Neural cell (in vitro differentiated cells): ENCODE results near the gene ZC3H7B. TPM values are rescaled to one million over a fixed set of nuclear protein-coding genes. Genes with fewer than 3 reads are reported as not detected.

Experiments used
- H2AFZ ChIP-seq: fragments of 200-600, 300-800 bp; sonication (generic), shearing (Covaris generic); 2 replicates; pipeline ENCODE4 v1.6.0; 2014; ENCODE audit warnings: low read depth, mild to moderate bottlenecking, antibody characterized with exemption, low read length, moderate library complexity
- H3F3A ChIP-seq: fragments of 200-600 bp; shearing (Covaris generic); 2 replicates; pipeline ENCODE4 v1.6.1; 2016; ENCODE audit warnings: mild to moderate bottlenecking, moderate library complexity, mixed read lengths, antibody characterized with exemption, low read length; ENCODE audit not compliant: insufficient read depth, poor library complexity, severe bottlenecking
- H3K27ac ChIP-seq: fragments of 200-600, 300-800 bp; sonication (generic), shearing (Covaris generic); 2 replicates; pipeline ENCODE4 v1.5.1; 2014; ENCODE audit warnings: mild to moderate bottlenecking, low read length, moderate library complexity
- H3K27me3 ChIP-seq: fragments of 300-800, 200-600 bp; sonication (generic), shearing (Covaris generic); 2 replicates; pipeline ENCODE4 v1.6.0; 2014; ENCODE audit warnings: mild to moderate bottlenecking, low read depth, low read length, moderate library complexity; ENCODE audit not compliant: insufficient read depth
- H3K36me3 ChIP-seq: fragments of 300-800, 200-600 bp; sonication (generic), shearing (Covaris generic); 2 replicates; pipeline ENCODE4 v1.5.1; 2014; ENCODE audit warnings: mild to moderate bottlenecking, antibody characterized with exemption, low read length, moderate library complexity; ENCODE audit not compliant: insufficient read depth
- H3K4me2 ChIP-seq: fragments of 300-800, 200-600 bp; sonication (generic), shearing (Covaris generic); 2 replicates; pipeline ENCODE4 v1.6.0; 2014; ENCODE audit warnings: mild to moderate bottlenecking, low read length
- H3K4me3 ChIP-seq: fragments of 300-800, 200-600 bp; sonication (generic), shearing (Covaris generic); 2 replicates; pipeline ENCODE4 v1.5.1; 2014; ENCODE audit warnings: mild to moderate bottlenecking, low read length, moderate library complexity
- H3K79me2 ChIP-seq: fragments of 200-600 bp; shearing (Covaris generic); replicated peaks from 2 replicates; pipeline ENCODE4 v1.6.0; 2014; ENCODE audit warnings: mild to moderate bottlenecking, low read length, moderate library complexity; ENCODE audit not compliant: insufficient read depth
- H3K9ac ChIP-seq: fragments of 300-800, 200-600 bp; sonication (generic), shearing (Covaris generic); 2 replicates; pipeline ENCODE4 v1.6.1; 2016; ENCODE audit warnings: mild to moderate bottlenecking, low read length, mixed read lengths
- H3K9me2 ChIP-seq: fragments of 200-600 bp; shearing (Covaris generic); 2 replicates; pipeline ENCODE4 v1.6.1; 2016; ENCODE audit warnings: mild to moderate bottlenecking, low read length, mixed read lengths; ENCODE audit not compliant: insufficient read depth
- H3K9me3 ChIP-seq: fragments of 200-600, 300-800 bp; sonication (generic), shearing (Covaris generic); 2 replicates; pipeline ENCODE4 v1.6.1; 2016; ENCODE audit warnings: mild to moderate bottlenecking, mixed run types, low read length, moderate library complexity, mixed read lengths
- H4K20me1 ChIP-seq: fragments of 200-600 bp; shearing (Covaris generic); 2 replicates; pipeline ENCODE4 v1.6.1; 2016; ENCODE audit warnings: mild to moderate bottlenecking, mixed run types; ENCODE audit not compliant: insufficient read depth
- CTCF ChIP-seq: fragments of 450-650 bp; IDR thresholded peaks from 2 replicates; pipeline ENCODE4 v1.5.1; 2014; ENCODE audit warnings: antibody characterized with exemption, mild to moderate bottlenecking, moderate library complexity; ENCODE audit not compliant: poor library complexity, severe bottlenecking
- EP300 ChIP-seq: fragments of 450-650 bp; conservative IDR thresholded peaks from 2 replicates; pipeline ENCODE4 v1.6.1; 2014; ENCODE audit warnings: antibody characterized with exemption, mild to moderate bottlenecking, moderate library complexity; ENCODE audit not compliant: poor library complexity, severe bottlenecking
- EZH2 ChIP-seq: fragments of 200-600, 300-800 bp; shearing (Covaris generic), sonication (generic); IDR thresholded peaks from 2 replicates; pipeline ENCODE4 v1.6.1; 2014; ENCODE audit warnings: antibody characterized with exemption, low read length, borderline replicate concordance, mild to moderate bottlenecking; ENCODE audit not compliant: insufficient read depth, poor library complexity, severe bottlenecking
- MXI1 ChIP-seq: fragments of 450-650 bp; conservative IDR thresholded peaks from 2 replicates; pipeline ENCODE4 v1.6.1; 2014; ENCODE audit warnings: antibody characterized with exemption, mild to moderate bottlenecking; ENCODE audit not compliant: poor library complexity, severe bottlenecking
- POLR2AphosphoS5 ChIP-seq: IDR thresholded peaks from 2 replicates; pipeline ENCODE4 v1.6.1; 2012
- RAD21 ChIP-seq: fragments of 450-650 bp; conservative IDR thresholded peaks from 2 replicates; pipeline ENCODE4 v1.6.1; 2014; ENCODE audit warnings: antibody characterized with exemption, mild to moderate bottlenecking, moderate library complexity
- REST ChIP-seq: IDR thresholded peaks from 2 replicates; pipeline ENCODE4 v1.6.1; 2012; ENCODE audit warnings: borderline replicate concordance
- SMC3 ChIP-seq: fragments of 450-650 bp; conservative IDR thresholded peaks from 2 replicates; pipeline ENCODE4 v1.6.1; 2014; ENCODE audit warnings: antibody characterized with exemption, mild to moderate bottlenecking, moderate library complexity; ENCODE audit not compliant: poor library complexity
- TAF1 ChIP-seq: IDR thresholded peaks from 2 replicates; pipeline ENCODE4 v1.6.1; 2012; ENCODE audit warnings: low read depth
- polyA plus RNA-seq: library from polyadenylated mRNA; depleted of rRNA; stranded (reverse); fragments of >200 nt; gene quantifications from 2 replicates; pipeline ENCODE4 v1.2.3, GENCODE V29; 2014

Gene ZC3H7B
- polyA plus RNA-seq, 1 donor from 2014 or later = 34.6 TPM

GRCh38 chr22:41333806-41334205 lies 32.5 kb downstream of the ZC3H7B start:
- H3F3A ChIP-seq = no peaks in the 10 kb centered on the region
- H2AFZ ChIP-seq = no peak overlapping the region
- no peak overlapping the region for H3K9ac ChIP-seq
- TF ChIP-seq EZH2 = no peak
- no peak for TF ChIP-seq CTCF
- TF ChIP-seq RAD21 = no peak
- no peak for TF ChIP-seq SMC3
- TF ChIP-seq EP300 = no peak
- TF ChIP-seq REST = no peak
- no peak for TF ChIP-seq POLR2AphosphoS5
- no peak for TF ChIP-seq TAF1
- no peak for TF ChIP-seq MXI1
- no peaks in the 10 kb centered on the region for H3K79me2 ChIP-seq
- peaks cover 7% of the 10 kb centered on the region for H3K36me3 ChIP-seq
- H4K20me1 ChIP-seq = no peaks in the 10 kb centered on the region
- H3K27ac ChIP-seq = no peak overlapping the region
- no peaks in the 10 kb centered on the region for H3K9me2 ChIP-seq
- H3K9me3 ChIP-seq = no peaks in the 10 kb centered on the region
- H3K27me3 ChIP-seq = no peaks in the 10 kb centered on the region
- no peak overlapping the region for H3K4me3 ChIP-seq
- no peak overlapping the region for H3K4me2 ChIP-seq

GRCh38 chr22:41334215-41334614 lies 32.9 kb downstream of the ZC3H7B start:
- H3K9me3 ChIP-seq = no peaks in the 10 kb centered on the region
- no peak overlapping the region for H3K4me2 ChIP-seq
- H3K27ac ChIP-seq = no peak overlapping the region
- no peak overlapping the region for H2AFZ ChIP-seq
- no peak overlapping the region for H3K4me3 ChIP-seq
- peaks cover 7% of the 10 kb centered on the region for H3K36me3 ChIP-seq
- no peaks in the 10 kb centered on the region for H3K27me3 ChIP-seq
- H3K9ac ChIP-seq = no peak overlapping the region
- H3K9me2 ChIP-seq = no peaks in the 10 kb centered on the region
- no peaks in the 10 kb centered on the region for H3K79me2 ChIP-seq
- TF ChIP-seq CTCF = no peak
- TF ChIP-seq EZH2 = no peak
- TF ChIP-seq REST = no peak
- no peak for TF ChIP-seq SMC3
- no peaks in the 10 kb centered on the region for H3F3A ChIP-seq
- no peaks in the 10 kb centered on the region for H4K20me1 ChIP-seq
